Urinary bladder (tissue), 4 donors: Measurements from ENCODE around the gene ZBED3. TPM values are rescaled to one million over a fixed set of nuclear protein-coding genes. Genes with fewer than 3 reads are reported as not detected.
"Not testable (repeated sequence)": the region's sequence is repeated elsewhere in the genome, so short reads cannot be mapped to it uniquely, and the experiment has no call there.

Source experiments
- DNase-seq: peaks from one replicate; pipeline ENCODE4 v3.0.0-alpha.2; 2015; ENCODE audit errors: extremely low spot score
- H3K27ac ChIP-seq: one replicate; pipeline ENCODE4 v1.5.1; 2013; ENCODE audit warnings: low read depth, mild to moderate bottlenecking, moderate library complexity
- H3K36me3 ChIP-seq: one replicate; pipeline ENCODE4 v1.6.1; 2013; ENCODE audit warnings: mild to moderate bottlenecking, moderate library complexity; ENCODE audit not compliant: insufficient read depth
- H3K4me1 ChIP-seq: one replicate; pipeline ENCODE4 v1.6.1; 2013; ENCODE audit warnings: mild to moderate bottlenecking, moderate library complexity; ENCODE audit not compliant: insufficient read depth
- H3K4me3 ChIP-seq: one replicate; pipeline ENCODE4 v1.5.1; 2013; ENCODE audit warnings: low read depth, low read length
- WGBS: extraction: QIAGEN DNeasy Blood & Tissue Kit; methylation state at CpG from one replicate; pipeline ENCODE4 v1.1.7; 2013; 5-methylcytosine and 5-hydroxymethylcytosine counted together
- polyA plus RNA-seq: library from polyadenylated mRNA; stranded (reverse); fragments of 200-250 nt; gene quantifications from one replicate; pipeline ENCODE4 v1.2.3, GENCODE V29; 2013
- total RNA-seq: library from RNA; depleted of rRNA; stranded (reverse); fragments of >200 nt; gene quantifications from one replicate; pipeline ENCODE4 v1.2.3, GENCODE V29; 2014
- donor health status: healthy with polysubstance abuse.
- donor health status: healthy.

ZBED3 gene
- total and polyA plus RNA-seq, 2 donors, result 4.7 to 4.8 TPM

GRCh38 chr5:77101298-77101697, 14.2 kb upstream of the ZBED3 start:
- H3K4me1 ChIP-seq, result no peaks in the 10 kb centered on the region
- DNase-seq, result no peak
- no peaks in the 10 kb centered on the region for H3K36me3 ChIP-seq
- 90% methylated on average over 4 of the region's 4 CpGs for WGBS
- H3K27ac ChIP-seq, result no peak overlapping the region
- H3K4me3 ChIP-seq, result no peak overlapping the region

- 91% methylated on average over 4 of the region's 4 CpGs for WGBS
- Histone ChIP-seq H3K27ac (no peak overlapping the region), H3K36me3 (no peaks in the 10 kb centered on the region), H3K4me1 (no peaks in the 10 kb centered on the region), H3K4me3 (no peak overlapping the region)
- DNase-seq, result no peak
Observed at GRCh38 chr5:77095189-77095588, 8.1 kb upstream of the ZBED3 start.

GRCh38 chr5:77087484-77088261, 588 bp upstream of the ZBED3 start:
- Histone ChIP-seq H3K4me1 (no peaks in the 10 kb centered on the region), H3K4me3 (peak overlapping the region; percentile 63), H3K27ac (no peak overlapping the region), H3K36me3 (no peaks in the 10 kb centered on the region)
- DNase-seq, result no peak
- WGBS, result 16% methylated on average over 16 of the region's 16 CpGs

- no peaks in the 10 kb centered on the region for H3K36me3 ChIP-seq
Observed at GRCh38 chr5:77086368-77086688, 757 bp downstream of the ZBED3 start.

GRCh38 chr5:77083088-77083487, 4.0 kb downstream of the ZBED3 start:
- Histone ChIP-seq H3K4me1 (no peaks in the 10 kb centered on the region), H3K4me3 (no peak overlapping the region), H3K27ac (no peak overlapping the region), H3K36me3 (no peaks in the 10 kb centered on the region)
- DNase-seq, result no peak
- 89% methylated on average over 6 of the region's 6 CpGs for WGBS

More at GRCh38 chr5:77086368-77086688, 757 bp downstream of the ZBED3 start:
- DNase-seq, result no peak
- Histone ChIP-seq H3K4me3 (peak overlapping the region; percentile 63), H3K4me1 (no peaks in the 10 kb centered on the region), H3K27ac (no peak overlapping the region)
- 1% methylated on average over 6 of the region's 6 CpGs for WGBS

GRCh38 chr5:77082280-77082679, 4.8 kb downstream of the ZBED3 start:
- Histone ChIP-seq H3K27ac (no peak overlapping the region), H3K36me3 (no peaks in the 10 kb centered on the region), H3K4me3 (no peak overlapping the region), H3K4me1 (no peaks in the 10 kb centered on the region)
- DNase-seq, result no peak
- 95% methylated on average over 1 of the region's 1 CpG for WGBS

- Histone ChIP-seq H3K27ac (no peak overlapping the region), H3K4me3 (no peak overlapping the region), H3K36me3 (no peaks in the 10 kb centered on the region), H3K4me1 (no peaks in the 10 kb centered on the region)
- no peak for DNase-seq
- WGBS, result 84% methylated on average over 5 of the region's 5 CpGs
Observed at GRCh38 chr5:77080905-77081304, 6.2 kb downstream of the ZBED3 start.

- not testable (repeated sequence) for H3K4me1 ChIP-seq, DNase-seq, H3K4me3 ChIP-seq, H3K27ac ChIP-seq, H3K36me3 ChIP-seq
- WGBS, result 91% methylated on average over 11 of the region's 11 CpGs
Observed at GRCh38 chr5:77080479-77080878, 6.6 kb downstream of the ZBED3 start.

GRCh38 chr5:77077829-77078176, 9.3 kb downstream of the ZBED3 start:
- no peak for DNase-seq
- H3K36me3 ChIP-seq, result no peaks in the 10 kb centered on the region
- peak overlapping the region; percentile 64 for H3K4me3 ChIP-seq
- H3K4me1 ChIP-seq, result no peaks in the 10 kb centered on the region
- WGBS, result 27% methylated on average over 12 of the region's 12 CpGs
- no peak overlapping the region for H3K27ac ChIP-seq

- Histone ChIP-seq H3K4me1 (no peaks in the 10 kb centered on the region), H3K4me3 (peak overlapping the region; percentile 64), H3K36me3 (no peaks in the 10 kb centered on the region), H3K27ac (no peak overlapping the region)
- 4% methylated on average over 103 of the region's 105 CpGs for WGBS
- DNase-seq, result no peak
Observed at GRCh38 chr5:77076961-77077828, 9.9 kb downstream of the ZBED3 start.

- Histone ChIP-seq H3K4me3 (no peak overlapping the region), H3K27ac (no peak overlapping the region), H3K36me3 (no peaks in the 10 kb centered on the region), H3K4me1 (no peaks in the 10 kb centered on the region)
- DNase-seq, result no peak
- WGBS, result 91% methylated on average over 4 of the region's 4 CpGs
Observed at GRCh38 chr5:77074745-77075144, 12.3 kb downstream of the ZBED3 start.

GRCh38 chr5:77073667-77074066, 13.4 kb downstream of the ZBED3 start:
- Histone ChIP-seq H3K4me1 (no peaks in the 10 kb centered on the region), H3K27ac (no peak overlapping the region), H3K36me3 (no peaks in the 10 kb centered on the region), H3K4me3 (no peak overlapping the region)
- DNase-seq, result no peak
- 71% methylated on average over 2 of the region's 2 CpGs for WGBS

GRCh38 chr5:77066823-77067442, 20.2 kb downstream of the ZBED3 start:
- no peak for DNase-seq
- WGBS, result 40% methylated on average over 1 of the region's 1 CpG
- Histone ChIP-seq H3K4me3 (no peak overlapping the region), H3K27ac (no peak overlapping the region), H3K36me3 (no peaks in the 10 kb centered on the region), H3K4me1 (no peaks in the 10 kb centered on the region)

GRCh38 chr5:77066184-77066583, 20.9 kb downstream of the ZBED3 start:
- WGBS, result 91% methylated on average over 1 of the region's 1 CpG
- no peak overlapping the region for H3K27ac ChIP-seq

More at GRCh38 chr5:77066184-77066583, 20.9 kb downstream of the ZBED3 start:
- Histone ChIP-seq H3K4me1 (no peaks in the 10 kb centered on the region), H3K4me3 (no peak overlapping the region), H3K36me3 (no peaks in the 10 kb centered on the region)
- DNase-seq, result no peak
